Measurements from ENCODE around the gene PINK1. TPM values are rescaled to one million over a fixed set of nuclear protein-coding genes. Genes with fewer than 3 reads are reported as not detected.

Gene PINK1
- total and polyA plus RNA-seq, 2 of the 13 experiments (the other 11 are each of a cell fraction or from before 2014, with no cell fraction given): 15.3 to 16.1 TPM

- intact Hi-C loops (cut with micrococcal nuclease; ENCODE audit: unreplicated experiment): no loop called here
- H3K4me1 ChIP-seq (ENCODE audit: insufficient read depth, low read length): peaks cover 21% of the 10 kb centered on the region
- no peaks in the 10 kb centered on the region for H3K36me3 ChIP-seq (replicated peaks in 1 of 2; ENCODE audit: control insufficient read depth in 1 of 2, insufficient read depth in 2 of 2, low read length in 2 of 2)
- H3K27ac ChIP-seq (ENCODE audit: extremely low read length, insufficient read depth, low read length): no peak overlapping the region
- no peaks in the 10 kb centered on the region for H3K9me3 ChIP-seq (ENCODE audit: low read length)
- in situ Hi-C loops (cut with HindIII; ENCODE audit: extremely low pct_ligation_motif_present, low pct_unique_long_range_greater_than_20kb): no loop called here
- H2AFZ ChIP-seq (ENCODE audit: low read length): no peak overlapping the region
- FAIRE-seq: no peak
- WGBS (ENCODE audit: low lambda C conversion rate): 100% methylated on average over 1 of the region's 1 CpG
- H3K27me3 ChIP-seq (ENCODE audit: control insufficient read depth in 1 of 2, insufficient read depth in 2 of 2, low read length in 2 of 2): no peaks in the 10 kb centered on the region; a peak in 2 of 5 replicates
- H3K9ac ChIP-seq (ENCODE audit: insufficient read depth, low read depth, low read length): no peak overlapping the region
- no peak for DNase-seq (ENCODE audit: low spot score)
- BruUV-seq (replicated peaks): no TSS peak
- ChIA-PET CTCF (ENCODE audit: low intra/inter-chr PET ratio, low total read pairs) (no interaction called here), POLR2A (interaction anchor here (1.0 to 1.4 kb wide), 4 partner anchors 18 to 115 kb away, joined by 3 read pairs; no protein-coding TSS in a partner anchor)
- no peak overlapping the region for H3K4me3 ChIP-seq (replicated peaks in 1 of 3; ENCODE audit: insufficient read depth in 1 of 3, low read depth in 2 of 3, low read length in 3 of 3)
- peak; percentile 37 for ATAC-seq
- no peaks in the 10 kb centered on the region for H4K20me1 ChIP-seq (ENCODE audit: insufficient read depth, low read length)
- H3K4me2 ChIP-seq (ENCODE audit: low read depth, low read length): no peak overlapping the region
- no peaks in the 10 kb centered on the region for H3K79me2 ChIP-seq (ENCODE audit: insufficient read depth, low read length)
- no peak for TF ChIP-seq SMARCC2 (IDR thresholded peaks at IDR 0.05)
- TF ChIP-seq ZNF367 (CRISPR knock-in tag; IDR thresholded peaks at IDR 0.05; ENCODE audit: borderline replicate concordance): no peak
- TF ChIP-seq NFYC (CRISPR knock-in tag; IDR thresholded peaks at IDR 0.05): peak; percentile 77
- TF ChIP-seq SNRNP70 (IDR thresholded peaks at IDR 0.05; ENCODE audit: low read depth, low read length): no peak
- TF ChIP-seq ZNF567 (CRISPR knock-in tag; IDR thresholded peaks at IDR 0.05; ENCODE audit: borderline replicate concordance): no peak
- no peak for TF ChIP-seq ZNF230 (CRISPR knock-in tag; IDR thresholded peaks at IDR 0.05)
- peak; percentile 56 for TF ChIP-seq RAD51 (IDR thresholded peaks at IDR 0.05; ENCODE audit: borderline replicate concordance)
- no peak for TF ChIP-seq CREB1 (IDR thresholded peaks at IDR 0.05)
- TF ChIP-seq CREB1 (CRISPR knock-in tag; IDR thresholded peaks at IDR 0.05): no peak
- TF ChIP-seq SAP130 (CRISPR knock-in tag; IDR thresholded peaks at IDR 0.05; ENCODE audit: low read depth): no peak
- TF ChIP-seq GABPB1 (CRISPR knock-in tag; IDR thresholded peaks at IDR 0.05): no peak
- no peak for TF ChIP-seq ZNF878 (CRISPR knock-in tag; IDR thresholded peaks at IDR 0.05)
- TF ChIP-seq ZNF616 (CRISPR knock-in tag; IDR thresholded peaks at IDR 0.05; ENCODE audit: low read depth): no peak
- TF ChIP-seq ETV5 (CRISPR knock-in tag; IDR thresholded peaks at IDR 0.05; ENCODE audit: borderline replicate concordance): no peak
- TF ChIP-seq DR1 (CRISPR knock-in tag; IDR thresholded peaks at IDR 0.05): no peak
- TF ChIP-seq, protein P1, sequence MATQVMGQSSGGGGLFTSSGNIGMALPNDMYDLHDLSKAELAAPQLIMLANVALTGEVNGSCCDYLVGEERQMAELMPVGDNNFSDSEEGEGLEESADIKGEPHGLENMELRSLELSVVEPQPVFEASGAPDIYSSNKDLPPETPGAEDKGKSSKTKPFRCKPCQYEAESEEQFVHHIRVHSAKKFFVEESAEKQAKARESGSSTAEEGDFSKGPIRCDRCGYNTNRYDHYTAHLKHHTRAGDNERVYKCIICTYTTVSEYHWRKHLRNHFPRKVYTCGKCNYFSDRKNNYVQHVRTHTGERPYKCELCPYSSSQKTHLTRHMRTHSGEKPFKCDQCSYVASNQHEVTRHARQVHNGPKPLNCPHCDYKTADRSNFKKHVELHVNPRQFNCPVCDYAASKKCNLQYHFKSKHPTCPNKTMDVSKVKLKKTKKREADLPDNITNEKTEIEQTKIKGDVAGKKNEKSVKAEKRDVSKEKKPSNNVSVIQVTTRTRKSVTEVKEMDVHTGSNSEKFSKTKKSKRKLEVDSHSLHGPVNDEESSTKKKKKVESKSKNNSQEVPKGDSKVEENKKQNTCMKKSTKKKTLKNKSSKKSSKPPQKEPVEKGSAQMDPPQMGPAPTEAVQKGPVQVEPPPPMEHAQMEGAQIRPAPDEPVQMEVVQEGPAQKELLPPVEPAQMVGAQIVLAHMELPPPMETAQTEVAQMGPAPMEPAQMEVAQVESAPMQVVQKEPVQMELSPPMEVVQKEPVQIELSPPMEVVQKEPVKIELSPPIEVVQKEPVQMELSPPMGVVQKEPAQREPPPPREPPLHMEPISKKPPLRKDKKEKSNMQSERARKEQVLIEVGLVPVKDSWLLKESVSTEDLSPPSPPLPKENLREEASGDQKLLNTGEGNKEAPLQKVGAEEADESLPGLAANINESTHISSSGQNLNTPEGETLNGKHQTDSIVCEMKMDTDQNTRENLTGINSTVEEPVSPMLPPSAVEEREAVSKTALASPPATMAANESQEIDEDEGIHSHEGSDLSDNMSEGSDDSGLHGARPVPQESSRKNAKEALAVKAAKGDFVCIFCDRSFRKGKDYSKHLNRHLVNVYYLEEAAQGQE (IDR thresholded peaks at IDR 0.05; ENCODE audit: borderline replicate concordance in 1 of 2, low read depth in 1 of 2, low read length in 2 of 2): no peak
- TF ChIP-seq ZNF629 (CRISPR knock-in tag; conservative IDR thresholded peaks at IDR 0.05): no peak
- no peak for TF ChIP-seq FLYWCH1 (CRISPR knock-in tag; IDR thresholded peaks at IDR 0.05)
- 0 out of 2 replicates have a peak, but pooled peaks have one; percentile 15 for TF ChIP-seq KAT8 (CRISPR knock-in tag; IDR thresholded peaks at IDR 0.05)
- TF ChIP-seq NFYB (CRISPR knock-in tag; IDR thresholded peaks at IDR 0.05): peak; percentile 74
- TF ChIP-seq SSRP1 (CRISPR knock-in tag; IDR thresholded peaks at IDR 0.05): no peak
- TF ChIP-seq ZNF496 (CRISPR knock-in tag; IDR thresholded peaks at IDR 0.05; ENCODE audit: insufficient replicate concordance): no peak
- TF ChIP-seq AGO1 (IDR thresholded peaks at IDR 0.05; ENCODE audit: low read depth, low read length, poor library complexity, severe bottlenecking): no peak
- no peak for TF ChIP-seq ZNF780A (CRISPR knock-in tag; IDR thresholded peaks at IDR 0.05)
- no peak for TF ChIP-seq MEF2D (CRISPR knock-in tag; IDR thresholded peaks at IDR 0.05)
- no peak for TF ChIP-seq FOXC1 (CRISPR knock-in tag; IDR thresholded peaks at IDR 0.05; ENCODE audit: borderline replicate concordance)
- no peak for TF ChIP-seq U2AF1 (optimal IDR thresholded peaks at IDR 0.05; ENCODE audit: low read depth, low read length)
Measured at GRCh38 chr1:20666804-20667203, 33.5 kb downstream of the PINK1 start.

Data from HepG2 (cell line).